ENCODE data around the gene FGF22. TPM values are rescaled to one million over a fixed set of nuclear protein-coding genes. Genes with fewer than 3 reads are reported as not detected.

FGF22 gene
- total and polyA plus RNA-seq, 2 of the 8 experiments (the other 6 are each of a cell fraction or from before 2014, with no cell fraction given) = 0.44 to 1.7 TPM

GRCh38 chr19:662962-663681 is 23.4 kb downstream of the FGF22 start, which contains the start of gene RNF126:
RNF126 (minus strand) TSS chr19:663214; CDS start chr19:663121, 93 bp downstream.
- Histone ChIP-seq H3K23me2 (ENCODE audit: low read depth, low read length) (peaks cover 3% of the 10 kb centered on the region; the same call in 1 of the 2 replicates), H3K18ac (ENCODE audit: extremely low read depth, low read length) (peak within 1 kb of the TSS; percentile 71), H3K27me3 (replicated peaks in 1 of 4; ENCODE audit: control insufficient read depth in 3 of 4, extremely low read depth in 1 of 4, insufficient read depth in 3 of 4, low read length in 3 of 4) (peaks cover 0 to 6% (median 2%) of the 10 kb centered on the region in 4 experiments; a peak in 1 of 7 replicates), H4K20me1 (replicated peaks in 1 of 2; ENCODE audit: control insufficient read depth in 1 of 2, insufficient read depth in 2 of 2, low read length in 2 of 2) (peaks cover 29 to 30% of the 10 kb centered on the region in 2 experiments), H3K14ac (ENCODE audit: insufficient read length) (no peak within 1 kb of the TSS), H3K56ac (replicated peaks; ENCODE audit: insufficient read length, low read depth, low read length) (no peak within 1 kb of the TSS), H3K4me2 (ENCODE audit: insufficient read depth in 1 of 2, low read depth in 2 of 2, low read length in 2 of 2) (peak within 1 kb of the TSS; percentile 80 to 93), H3K79me1 (ENCODE audit: low read depth, low read length) (no peaks in the 10 kb centered on the region; the same call in 1 of the 2 replicates), H4K91ac (replicated peaks; ENCODE audit: insufficient read length, low read length) (peak within 1 kb of the TSS; percentile 55), H4K5ac (ENCODE audit: insufficient read length, low read depth, low read length) (no peak within 1 kb of the TSS), H2BK20ac (ENCODE audit: low read length) (no peak within 1 kb of the TSS), H2BK12ac (ENCODE audit: low read depth, low read length) (0 out of 2 replicates have a peak within 1 kb of the TSS, but pooled peaks have one; percentile 1), H3K4me1 (replicated peaks in 1 of 4; ENCODE audit: control insufficient read depth in 3 of 4, insufficient read depth in 4 of 4, low read length in 3 of 4) (peaks cover 0 to 14% (median 6%) of the 10 kb centered on the region in 4 experiments; a peak in 5 of 7 replicates), H3K27ac (ENCODE audit: low read depth, low read length) (peak within 1 kb of the TSS; percentile 55), H3K4ac (replicated peaks; ENCODE audit: insufficient read length, low read depth, low read length) (peak within 1 kb of the TSS; percentile 78), H3K9ac (replicated peaks in 1 of 4; ENCODE audit: extremely low read depth in 1 of 4, low read depth in 3 of 4, low read length in 3 of 4) (peak within 1 kb of the TSS; percentile 59 to 85 (median 78)), H2BK120ac (replicated peaks; ENCODE audit: low read depth, low read length) (no peak within 1 kb of the TSS), H2AFZ (ENCODE audit: low read length) (peak within 1 kb of the TSS; percentile 1; the same call in 1 of the 2 replicates), H3K9me3 (ENCODE audit: insufficient read depth in 2 of 2, low read depth in 1 of 2, low read length in 1 of 2) (peaks cover 5 to 6% of the 10 kb centered on the region in 2 experiments; a peak in 2 of 4 replicates), H2BK15ac (ENCODE audit: low read length) (peak within 1 kb of the TSS; percentile 19; the same call in 1 of the 2 replicates), H2AK5ac (ENCODE audit: low read depth, low read length) (peak within 1 kb of the TSS; percentile 60; the same call in 1 of the 2 replicates), H2BK5ac (ENCODE audit: low read depth, low read length) (peak within 1 kb of the TSS; percentile 61; the same call in 1 of the 2 replicates), H4K8ac (ENCODE audit: extremely low read depth, insufficient read depth, low read length) (peak within 1 kb of the TSS; percentile 93), H3K36me3 (ENCODE audit: control insufficient read depth in 2 of 4, insufficient read depth in 4 of 4, low read length in 3 of 4) (no peaks in the 10 kb centered on the region; a peak in 1 of 8 replicates), H3K4me3 (ENCODE audit: extremely low read depth in 1 of 4, insufficient read depth in 2 of 4, low read depth in 3 of 4, low read length in 4 of 4) (peak within 1 kb of the TSS; percentile 76 to 99 (median 78)), H3K23ac (ENCODE audit: insufficient read length) (no peak within 1 kb of the TSS), H3K79me2 (ENCODE audit: control insufficient read depth in 1 of 2, insufficient read depth in 2 of 2, low read length in 2 of 2) (peaks cover 45 to 48% of the 10 kb centered on the region in 2 experiments)
- ChIA-PET CTCF (ENCODE audit: partially characterized antibody) (interaction anchor here (0.7 to 1.2 kb wide), 5 partner anchors 45 to 78 kb away, joined by 3 to 5 read pairs (median 3); partner anchors contain the start of gene PALM), POLR2A (ENCODE audit: partially characterized antibody) (interaction anchor here (0.6 to 1.6 kb wide), 14 partner anchors 11 to 719 kb away, joined by 3 to 10 read pairs (median 3); no protein-coding TSS in a partner anchor)
- FAIRE-seq (no peak), DNase-seq (ENCODE audit: low read depth in 1 of 2, low spot score in 2 of 2) (peak; percentile 53 to 88)
- 11% methylated on average over 63 of the region's 97 CpGs; no CpG with 5 or more reads in 1 of the 2 experiments for WGBS, 2 experiments (ENCODE audit: extremely low coverage in 1 of 2, insufficient coverage in 1 of 2, insufficient read length in 1 of 2, insufficient replicate concordance in 2 of 2, low coverage in 1 of 2, low lambda C conversion rate in 2 of 2, missing lambda C conversion rate in 1 of 2)
- TF ChIP-seq YY1 (IDR thresholded peaks at IDR 0.05; ENCODE audit: low read depth, low read length) (no peak; the same call in 1 of the 2 replicates), SP4 (IDR thresholded peaks at IDR 0.05; ENCODE audit: low read length) (no peak), CBX5 (IDR thresholded peaks at IDR 0.05; ENCODE audit: low read depth, low read length) (no peak), EGR1 (IDR thresholded peaks at IDR 0.05; ENCODE audit: borderline replicate concordance, low read depth, low read length) (peak; percentile 84), TAF1 (IDR thresholded peaks at IDR 0.05; ENCODE audit: low read depth, low read length) (peak; percentile 59; the same call in 1 of the 2 replicates), RNF2 (IDR thresholded peaks at IDR 0.05; ENCODE audit: borderline replicate concordance, low read depth, low read length, missing control alignments, poor library complexity, severe bottlenecking) (no peak), RBBP5 (IDR thresholded peaks at IDR 0.05; ENCODE audit: borderline replicate concordance, low read depth, low read length) (0 out of 2 replicates have a peak, but pooled peaks have one; percentile 54), POLR2A (IDR thresholded peaks at IDR 0.05; ENCODE audit: control extremely low read depth in 1 of 2, low read depth in 2 of 2, low read length in 2 of 2) (no peak; a peak in 1 of 3 replicates), MAFK (IDR thresholded peaks at IDR 0.05; ENCODE audit: low read depth, low read length) (no peak), SIRT6 (IDR thresholded peaks at IDR 0.05; ENCODE audit: low read length) (no peak)
